CD4-positive, alpha-beta T cell treated with Interleukin-12 subunit alpha and Interleukin-12 subunit beta, for 1 hour (primary cell): ENCODE results near the gene XNDC1N.
"Not testable (repeated sequence)": the region's sequence is repeated elsewhere in the genome, so short reads cannot be mapped to it uniquely, and the experiment has no call there.

Experiments
- DNase-seq: peaks from one replicate; pipeline ENCODE4 v3.0.0-alpha.2; 2020

XNDC1N gene

GRCh38 chr11:71930556-71931244 is 2.3 kb upstream of the XNDC1N start:
- DNase-seq, result no peak

GRCh38 chr11:71929491-71929890 is 1.1 kb upstream of the XNDC1N start:
- DNase-seq, result no peak

DNA sequence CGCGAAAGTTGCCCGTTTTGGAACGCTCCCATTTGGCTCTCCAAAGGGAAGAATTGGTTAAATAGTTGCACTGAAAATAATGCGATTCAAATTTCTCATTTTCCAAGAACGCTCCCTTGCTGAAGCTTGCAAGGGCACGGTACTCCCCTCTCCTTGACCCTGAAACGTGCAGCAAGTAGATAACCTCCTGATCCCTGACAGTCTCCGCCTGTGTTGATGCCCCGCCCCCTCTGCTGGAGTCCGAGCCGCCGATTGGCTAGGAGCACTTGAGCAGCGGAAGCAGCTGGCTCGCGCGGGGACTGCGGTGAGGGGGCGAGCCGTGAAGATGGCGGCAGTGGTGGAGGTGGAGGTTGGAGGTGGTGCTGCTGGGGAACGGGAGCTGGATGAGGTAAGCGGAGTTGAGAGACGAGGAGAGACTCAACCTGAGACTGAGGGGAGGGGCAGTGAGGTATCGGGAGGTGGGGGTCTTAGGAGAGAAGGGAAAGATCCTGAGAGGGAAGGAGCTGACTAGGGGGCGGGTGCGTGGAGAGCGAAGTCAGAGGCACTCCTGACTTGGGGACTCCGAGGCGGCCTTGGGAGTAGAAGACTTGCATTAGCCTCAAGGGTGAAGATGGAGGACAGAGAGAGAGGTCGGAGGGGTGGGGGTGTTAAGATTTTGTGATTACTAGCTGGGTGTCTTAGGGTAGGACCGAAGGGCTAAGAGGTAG is 496 bp upstream of the XNDC1N start, which contains the start of gene RNF121:
Gene RNF121 (plus strand): TSS at position 310 of the 707 bp plus-strand sequence. CDS start 16 bp downstream, at position 326.
- DNase-seq, result peak; percentile 96

DNA sequence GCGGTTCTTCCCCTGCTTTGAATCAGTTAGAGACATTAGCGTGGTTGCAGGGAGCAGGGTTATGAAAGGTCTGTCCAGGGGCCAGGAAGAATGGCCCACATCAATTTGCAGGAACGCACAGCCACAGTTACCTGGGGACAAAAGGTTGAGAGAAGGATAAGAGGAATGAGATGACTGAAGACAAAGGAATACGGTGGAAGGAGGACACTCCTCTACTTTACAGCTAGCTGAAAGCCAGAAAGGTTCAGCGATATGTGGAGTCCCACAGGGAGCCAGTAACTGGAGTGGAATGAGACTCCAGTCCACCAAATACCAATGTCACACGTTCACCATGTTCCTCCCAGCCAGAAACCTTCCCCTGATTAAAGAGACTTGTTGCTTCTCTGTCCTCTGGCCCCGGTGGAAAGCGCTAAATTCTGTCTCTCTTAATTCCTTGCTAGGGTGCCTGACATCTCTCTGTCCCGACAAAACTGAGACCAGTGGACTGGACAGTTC is 10.7 kb downstream of the XNDC1N start:
- DNase-seq, result no peak

DNA sequence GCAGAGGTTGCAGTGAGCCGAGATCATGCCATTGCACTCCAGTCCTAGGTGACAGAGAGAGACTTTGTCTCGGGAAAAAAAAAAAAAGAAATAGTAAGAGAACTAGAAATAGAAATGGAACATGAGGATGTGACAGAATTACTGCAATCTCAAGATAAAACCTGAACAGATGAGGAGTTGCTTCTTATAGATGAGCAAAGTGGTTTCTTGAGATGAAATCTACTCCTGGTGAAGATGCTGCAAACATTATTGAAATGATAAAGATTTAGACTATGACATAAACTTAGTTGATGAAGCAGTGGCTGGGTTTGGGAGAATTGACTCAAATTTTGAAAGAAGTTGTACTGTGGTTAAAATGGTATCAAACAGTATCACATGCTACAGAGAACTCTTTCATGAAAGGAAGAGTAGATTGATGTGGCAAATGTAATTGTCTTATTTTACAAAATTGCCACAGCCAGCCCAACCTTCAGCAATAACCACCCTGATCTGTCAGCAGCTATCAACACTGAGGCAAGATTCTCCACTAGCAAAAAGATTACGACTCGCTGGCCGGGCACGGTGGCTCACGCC is 13.7 kb downstream of the XNDC1N start:
- DNase-seq, result no peak

- DNase-seq, result no peak
Observed at GRCh38 chr11:71913756-71914526, 14.5 kb downstream of the XNDC1N start.

GRCh38 chr11:71911986-71912340 is 16.4 kb downstream of the XNDC1N start:
- not testable (repeated sequence) for DNase-seq

- peak; percentile 10 for DNase-seq
Observed at GRCh38 chr11:71911321-71911985, 16.9 kb downstream of the XNDC1N start.

GRCh38 chr11:71910775-71911174 is 17.6 kb downstream of the XNDC1N start:
- not testable (repeated sequence) for DNase-seq

- no peak for DNase-seq
Observed at GRCh38 chr11:71908218-71908617, 20.2 kb downstream of the XNDC1N start.

DNA sequence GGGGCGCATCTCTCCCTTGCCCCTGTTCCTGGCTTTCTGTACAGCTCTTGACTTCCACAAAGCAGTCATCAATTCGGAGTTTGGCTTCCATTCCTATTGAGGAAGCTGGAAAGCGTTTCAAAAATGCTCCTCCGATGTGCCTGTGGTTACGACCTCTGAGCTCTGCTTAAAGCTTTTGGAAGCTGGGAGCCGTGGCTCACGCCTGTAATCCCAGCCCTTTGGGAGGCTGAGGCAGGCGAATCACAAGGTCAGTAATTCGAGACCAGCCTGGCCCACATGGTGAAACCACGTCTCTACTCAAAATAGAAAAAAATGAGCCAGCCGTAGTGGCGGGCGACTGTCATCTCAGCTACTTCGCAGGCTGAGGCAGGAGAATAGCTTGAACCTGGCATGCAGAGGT is 27.3 kb downstream of the XNDC1N start:
- DNase-seq, result not testable (repeated sequence)

- DNase-seq, result no peak
Observed at GRCh38 chr11:71895961-71896360, 32.4 kb downstream of the XNDC1N start.

- DNase-seq, result not testable (repeated sequence)
Observed at GRCh38 chr11:71889181-71889872, 39.1 kb downstream of the XNDC1N start.

GRCh38 chr11:71888335-71889010 is 39.9 kb downstream of the XNDC1N start:
- not testable (repeated sequence) for DNase-seq

GRCh38 chr11:71885806-71886205 is 42.6 kb downstream of the XNDC1N start:
- not testable (repeated sequence) for DNase-seq
